ENCODE data around the gene LHX6.
A peak's percentile ranks its signal among the peaks of the same experiment; 100 is the strongest.

The LHX6 gene

GRCh38 chr9:122254761-122255160 is 26.0 kb upstream of the LHX6 start:
- no peak overlapping the region for H3K4me3 ChIP-seq (replicated peaks; ENCODE audit: low read depth, low read length)
- no peak for DNase-seq (ENCODE audit: low read depth)
- no peak for TF ChIP-seq CTCF (IDR thresholded peaks at IDR 0.05; ENCODE audit: low read length, missing control alignments)

DNA sequence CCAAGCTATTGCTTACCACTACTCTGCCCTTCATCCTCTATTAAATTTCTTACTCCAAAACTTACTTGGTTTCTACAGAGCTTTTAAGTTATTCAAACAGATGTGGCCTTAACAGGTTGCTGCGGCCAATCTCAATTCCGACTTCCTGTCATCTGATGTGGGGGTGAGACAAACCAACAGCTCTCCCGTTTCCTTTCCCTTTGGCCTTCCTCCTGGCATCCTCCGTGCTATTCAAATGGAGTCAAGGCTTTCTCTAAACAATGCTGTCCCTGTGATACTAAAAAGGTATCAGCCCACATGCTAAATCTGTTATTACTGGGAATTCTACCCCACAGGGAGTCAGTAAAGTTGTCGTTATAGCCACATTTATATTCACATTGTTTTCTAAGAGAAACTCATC is 24.0 kb upstream of the LHX6 start:
- DNase-seq (ENCODE audit: low read depth) = peak; percentile 33

GRCh38 chr9:122251351-122251750 is 22.6 kb upstream of the LHX6 start:
- no peak for DNase-seq (ENCODE audit: low read depth)
- no peak for TF ChIP-seq CTCF (IDR thresholded peaks at IDR 0.05; ENCODE audit: low read length, missing control alignments)
- H3K4me3 ChIP-seq (replicated peaks; ENCODE audit: low read depth, low read length) = no peak overlapping the region

More for the DNA sequence above, 24.0 kb upstream of the LHX6 start:
- TF ChIP-seq CTCF (IDR thresholded peaks at IDR 0.05; ENCODE audit: low read length, missing control alignments) = no peak
- no peak overlapping the region for H3K4me3 ChIP-seq (replicated peaks; ENCODE audit: low read depth, low read length)

DNA sequence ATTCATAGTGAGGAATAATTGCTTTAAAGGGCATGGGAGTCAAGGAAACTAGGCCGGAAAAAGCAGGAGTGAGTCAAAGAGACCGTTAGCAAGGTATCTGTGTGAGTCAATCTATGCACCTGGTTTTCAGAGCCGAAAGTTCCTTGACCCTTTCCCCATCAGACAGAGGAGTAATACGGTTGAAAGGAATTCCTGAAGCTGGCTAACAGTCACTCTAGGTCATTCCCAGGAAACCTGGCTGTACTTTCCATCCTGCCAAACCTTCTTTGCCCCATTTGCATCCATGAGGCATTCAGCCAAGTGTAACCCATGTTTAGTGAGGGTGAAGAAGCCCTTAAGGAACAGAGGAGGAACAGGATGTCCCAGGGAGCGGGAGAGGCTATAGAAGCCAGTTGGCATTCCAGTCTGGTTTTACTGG is 19.7 kb upstream of the LHX6 start:
- DNase-seq (ENCODE audit: low read depth) = no peak
- H3K4me3 ChIP-seq (replicated peaks; ENCODE audit: low read depth, low read length) = no peak overlapping the region
- no peak for TF ChIP-seq CTCF (IDR thresholded peaks at IDR 0.05; ENCODE audit: low read length, missing control alignments)

DNA sequence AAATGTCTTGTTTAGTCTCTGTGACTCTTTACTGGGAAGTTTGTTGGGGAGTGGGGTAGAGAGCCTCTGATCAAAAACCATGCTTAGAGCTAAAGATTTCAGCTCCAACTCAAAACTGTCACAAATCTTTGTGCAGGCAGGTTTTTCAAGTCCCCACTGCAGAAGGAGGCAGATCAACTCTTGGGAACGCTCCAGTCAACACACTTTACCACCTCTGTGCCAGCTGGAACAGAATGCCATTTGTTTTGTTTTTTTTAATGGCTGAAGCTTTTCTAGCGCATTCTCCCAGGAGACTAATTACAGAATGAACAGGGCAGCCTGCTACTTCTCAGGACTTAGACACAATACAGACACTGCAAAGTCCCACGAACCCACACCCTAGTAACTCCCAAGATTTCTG is 17.9 kb upstream of the LHX6 start:
- DNase-seq (ENCODE audit: low read depth) = no peak
- TF ChIP-seq CTCF (IDR thresholded peaks at IDR 0.05; ENCODE audit: low read length, missing control alignments) = no peak

GRCh38 chr9:122244349-122244748 is 15.6 kb upstream of the LHX6 start:
- no peak overlapping the region for H3K4me3 ChIP-seq (replicated peaks; ENCODE audit: low read depth, low read length)
- no peak for DNase-seq (ENCODE audit: low read depth)
- TF ChIP-seq CTCF (IDR thresholded peaks at IDR 0.05; ENCODE audit: low read length, missing control alignments) = no peak

More for the DNA sequence above, 17.9 kb upstream of the LHX6 start:
- no peak overlapping the region for H3K4me3 ChIP-seq (replicated peaks; ENCODE audit: low read depth, low read length)

GRCh38 chr9:122239722-122240121 is 11.0 kb upstream of the LHX6 start:
- TF ChIP-seq CTCF (IDR thresholded peaks at IDR 0.05; ENCODE audit: low read length, missing control alignments) = no peak
- DNase-seq (ENCODE audit: low read depth) = no peak
- no peak overlapping the region for H3K4me3 ChIP-seq (replicated peaks; ENCODE audit: low read depth, low read length)
